Stimulated activated CD4-positive, alpha-beta T cell treated with anti-CD3 and anti-CD28 coated beads, Interleukin-15, amount 100 ng/mL, for 24 hours (primary cell): Measurements from ENCODE around the gene SERHL2.
"Not testable (repeated sequence)": the region's sequence is repeated elsewhere in the genome, so short reads cannot be mapped to it uniquely, and the experiment has no call there.

Experiments used
- DNase-seq: peaks from one replicate; pipeline ENCODE4 v3.0.0-alpha.2; 2020

SERHL2 gene

GRCh38 chr22:42536166-42536565 is 17.6 kb upstream of the SERHL2 start:
- no peak for DNase-seq

- not testable (repeated sequence) for DNase-seq
Measured at GRCh38 chr22:42536634-42537033, 17.1 kb upstream of the SERHL2 start.

- not testable (repeated sequence) for DNase-seq
Measured at GRCh38 chr22:42537199-42537831, 16.4 kb upstream of the SERHL2 start.

GRCh38 chr22:42539236-42539771 is 14.5 kb upstream of the SERHL2 start:
- DNase-seq, result not testable (repeated sequence)

- no peak for DNase-seq
Measured at GRCh38 chr22:42544686-42545085, 9.1 kb upstream of the SERHL2 start.

- DNase-seq, result no peak
Measured at GRCh38 chr22:42547562-42547961, 6.2 kb upstream of the SERHL2 start.

GRCh38 chr22:42548126-42548525 is 5.6 kb upstream of the SERHL2 start:
- not testable (repeated sequence) for DNase-seq

GRCh38 chr22:42548597-42549330 is 5.0 kb upstream of the SERHL2 start:
- DNase-seq, result no peak

- DNase-seq, result no peak
Measured at GRCh38 chr22:42549331-42550060, 4.3 kb upstream of the SERHL2 start.

- not testable (repeated sequence) for DNase-seq
Measured at GRCh38 chr22:42552294-42552647, 1.5 kb upstream of the SERHL2 start.

GRCh38 chr22:42560381-42560780 is 6.6 kb downstream of the SERHL2 start:
- no peak for DNase-seq

GRCh38 chr22:42560781-42561180 is 7.0 kb downstream of the SERHL2 start:
- DNase-seq, result no peak

- DNase-seq, result no peak
Measured at GRCh38 chr22:42561856-42562255, 8.1 kb downstream of the SERHL2 start.

- DNase-seq, result no peak
Measured at GRCh38 chr22:42562279-42562678, 8.5 kb downstream of the SERHL2 start.

- DNase-seq, result no peak
Measured at GRCh38 chr22:42562684-42563083, 8.9 kb downstream of the SERHL2 start.

- not testable (repeated sequence) for DNase-seq
Measured at GRCh38 chr22:42563943-42564342, 10.2 kb downstream of the SERHL2 start.

GRCh38 chr22:42564699-42565098 is 10.9 kb downstream of the SERHL2 start:
- no peak for DNase-seq

GRCh38 chr22:42565956-42566355 is 12.2 kb downstream of the SERHL2 start:
- DNase-seq, result no peak

- not testable (repeated sequence) for DNase-seq
Measured at GRCh38 chr22:42567950-42568349, 14.2 kb downstream of the SERHL2 start.

GRCh38 chr22:42570580-42570979 is 16.8 kb downstream of the SERHL2 start:
- DNase-seq, result not testable (repeated sequence)

GRCh38 chr22:42571068-42571467 is 17.3 kb downstream of the SERHL2 start:
- DNase-seq, result not testable (repeated sequence)

- DNase-seq, result not testable (repeated sequence)
Measured at GRCh38 chr22:42574046-42574445, 20.3 kb downstream of the SERHL2 start.

- DNase-seq, result not testable (repeated sequence)
Measured at GRCh38 chr22:42574468-42574867, 20.7 kb downstream of the SERHL2 start.
